ENCODE results near the gene PFN1. TPM values are rescaled to one million over a fixed set of nuclear protein-coding genes. Genes with fewer than 3 reads are reported as not detected.
A peak's percentile ranks its signal among the peaks of the same experiment; 100 is the strongest.

Gene PFN1
- total and polyA plus RNA-seq, 2 donors (not counting 3 experiments of a cell fraction or from before 2014, with no cell fraction given) = 1,191 to 1,577 TPM

DNA sequence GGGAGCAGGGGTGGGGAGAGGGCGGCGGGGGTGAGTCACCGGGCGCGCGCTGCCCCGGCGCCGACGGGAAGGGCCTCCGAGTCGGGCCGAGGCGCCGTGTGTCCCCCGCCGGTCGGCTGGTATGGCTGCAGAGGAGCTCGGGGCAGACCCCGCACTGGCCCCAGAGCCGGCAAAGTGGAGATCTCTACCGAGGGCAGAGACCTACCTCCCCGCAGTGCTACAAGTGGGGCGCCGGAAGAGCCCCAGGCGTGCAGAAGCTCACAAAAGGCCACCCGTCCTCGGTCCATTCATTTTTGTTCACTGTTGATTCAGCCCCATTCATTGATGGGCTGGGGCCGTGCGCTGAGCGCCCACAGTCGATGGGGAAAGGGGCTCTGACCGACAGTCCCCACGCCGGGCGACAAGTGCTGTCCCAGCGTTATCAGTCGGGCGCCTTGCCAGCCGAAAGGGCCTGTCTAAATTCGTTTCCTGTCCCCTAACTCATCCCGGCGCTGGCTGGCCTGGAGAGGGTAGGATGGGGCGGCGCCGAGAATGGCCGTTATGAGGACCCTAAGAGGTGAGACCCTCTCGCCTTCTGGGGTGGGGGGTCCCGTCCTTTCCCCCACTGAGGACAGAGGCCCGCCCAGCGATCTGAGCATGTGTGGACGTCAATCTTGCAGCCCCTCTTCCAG lies 1.9 kb upstream of the PFN1 start:
- peak overlapping the region; percentile 39 for H2AFZ ChIP-seq (ENCODE audit: low read depth, low read length)
- H3K9me3 ChIP-seq (replicated peaks; ENCODE audit: control insufficient read depth, insufficient read depth, low read length) = no peaks in the 10 kb centered on the region
- DNase-seq (ENCODE audit: low read depth, low spot score) (peak; percentile 38), FAIRE-seq (peak; percentile 64)
- H3K9me1 ChIP-seq (replicated peaks; ENCODE audit: control insufficient read depth, extremely low read depth, insufficient read depth, low read length) = no peaks in the 10 kb centered on the region
- intact Hi-C loops (cut with micrococcal nuclease) (no loop called here), dilution Hi-C loops (cut with MboI; ENCODE audit: extremely low pct_ligation_motif_present, low sequenced_read_pairs) (no loop called here)
- H3K9ac ChIP-seq (replicated peaks; ENCODE audit: extremely low read depth, insufficient read depth, low read length) = peak overlapping the region; percentile 64
- no peaks in the 10 kb centered on the region for H4K20me1 ChIP-seq (replicated peaks; ENCODE audit: control insufficient read depth, extremely low read depth, insufficient read depth, low read length)
- no peaks in the 10 kb centered on the region for H3K27me3 ChIP-seq (ENCODE audit: control insufficient read depth in 2 of 2, insufficient read depth in 2 of 2, low read length in 2 of 2)
- H3K4me2 ChIP-seq (ENCODE audit: insufficient read depth, low read length) = peak overlapping the region; percentile 66
- TF ChIP-seq, protein P1, sequence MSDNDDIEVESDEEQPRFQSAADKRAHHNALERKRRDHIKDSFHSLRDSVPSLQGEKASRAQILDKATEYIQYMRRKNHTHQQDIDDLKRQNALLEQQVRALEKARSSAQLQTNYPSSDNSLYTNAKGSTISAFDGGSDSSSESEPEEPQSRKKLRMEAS (IDR thresholded peaks at IDR 0.05; ENCODE audit: insufficient read depth, insufficient read length) = no peak
- peak; percentile 19 for TF ChIP-seq FOS (IDR thresholded peaks at IDR 0.05; ENCODE audit: borderline replicate concordance, insufficient read depth, low read length)
- ChIA-PET POLR2A (interaction anchor here (1.6 to 3.1 kb wide), 2 partner anchors 10 to 17 kb away, joined by 4 to 15 read pairs; partner anchors contain the start of genes RNF167 and SPAG7), CTCF (interaction anchor here (1.5 kb wide), 1 partner anchor 17 kb away, joined by 5 read pairs; the partner anchor contains the start of gene SPAG7)
- peaks cover 38% of the 10 kb centered on the region for H3K4me1 ChIP-seq (ENCODE audit: control insufficient read depth, extremely low read depth, insufficient read depth, low read length)
- H3K27ac ChIP-seq (ENCODE audit: insufficient read depth, low read depth, low read length) = peak overlapping the region; percentile 84
- peaks cover 31% of the 10 kb centered on the region for H3K79me2 ChIP-seq (ENCODE audit: control insufficient read depth, insufficient read depth, low read length)
- H3K4me3 ChIP-seq (replicated peaks in 1 of 3; ENCODE audit: insufficient read depth in 1 of 3, low read depth in 1 of 3, low read length in 3 of 3) = peak overlapping the region in 2 of 3 experiments; percentile 43 to 99
- peaks cover 7 to 8% of the 10 kb centered on the region in 2 experiments for H3K36me3 ChIP-seq (ENCODE audit: control insufficient read depth in 2 of 2, extremely low read depth in 1 of 2, insufficient read depth in 2 of 2, low read length in 2 of 2)
- BruUV-seq (replicated peaks) = TSS peak; percentile 49

DNA sequence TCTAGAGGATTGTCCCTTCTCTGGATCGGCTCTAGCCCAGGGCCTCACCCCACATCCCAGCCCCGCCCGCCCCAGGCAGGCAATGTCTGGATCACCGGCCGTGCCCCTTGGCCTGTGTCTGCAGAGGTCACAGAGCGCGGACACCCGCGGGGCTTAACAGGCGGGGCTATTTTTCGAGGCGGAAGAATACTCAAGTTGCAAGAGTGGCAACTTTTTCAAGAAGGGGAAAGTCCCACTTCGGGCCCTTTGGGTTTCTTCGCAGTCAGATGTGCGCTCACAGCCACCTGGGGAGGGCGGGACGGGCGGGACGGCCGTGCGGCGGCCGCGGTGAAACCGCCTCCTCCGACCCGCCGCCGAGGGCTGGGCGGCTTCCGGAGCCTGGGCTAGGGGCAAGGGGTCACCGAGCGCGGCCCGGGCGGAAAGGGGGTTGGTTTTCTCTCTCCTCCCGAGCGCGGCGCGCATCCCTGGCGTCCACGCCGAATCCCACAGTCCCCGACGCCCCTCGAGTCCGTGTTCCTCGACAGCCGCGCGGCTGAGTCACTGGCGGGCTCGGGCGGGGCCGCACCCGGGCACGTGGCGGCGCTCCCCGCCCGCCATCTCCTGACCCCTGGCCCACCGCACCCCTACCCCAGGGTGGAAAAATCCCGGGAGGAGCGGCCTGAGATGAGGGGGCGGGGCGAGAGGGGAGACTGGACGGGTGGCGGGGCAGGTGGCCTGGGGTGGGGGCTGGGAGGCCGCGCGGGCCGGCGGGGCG lies 1.2 kb upstream of the PFN1 start:
- peak; percentile 62 for FAIRE-seq
- H2AFZ ChIP-seq (ENCODE audit: low read depth, low read length) = peak overlapping the region; percentile 49
- no peaks in the 10 kb centered on the region for H3K27me3 ChIP-seq (ENCODE audit: control insufficient read depth in 2 of 2, insufficient read depth in 2 of 2, low read length in 2 of 2)
- peaks cover 38% of the 10 kb centered on the region for H3K79me2 ChIP-seq (ENCODE audit: control insufficient read depth, insufficient read depth, low read length)
- peak overlapping the region; percentile 7 to 99 (median 81) for H3K4me3 ChIP-seq (replicated peaks in 1 of 3; ENCODE audit: insufficient read depth in 1 of 3, low read depth in 1 of 3, low read length in 3 of 3)
- H3K36me3 ChIP-seq (ENCODE audit: control insufficient read depth in 2 of 2, extremely low read depth in 1 of 2, insufficient read depth in 2 of 2, low read length in 2 of 2) = peaks cover 7 to 13% of the 10 kb centered on the region in 2 experiments
- dilution Hi-C loops (cut with MboI; ENCODE audit: extremely low pct_ligation_motif_present, low sequenced_read_pairs) = no loop called here
- no peaks in the 10 kb centered on the region for H3K9me1 ChIP-seq (replicated peaks; ENCODE audit: control insufficient read depth, extremely low read depth, insufficient read depth, low read length)
- peak overlapping the region; percentile 88 for H3K4me2 ChIP-seq (ENCODE audit: insufficient read depth, low read length)
- no TSS peak for BruUV-seq (replicated peaks)
- H3K4me1 ChIP-seq (ENCODE audit: control insufficient read depth, extremely low read depth, insufficient read depth, low read length) = peaks cover 45% of the 10 kb centered on the region
- H3K27ac ChIP-seq (ENCODE audit: insufficient read depth, low read depth, low read length) = peak overlapping the region; percentile 90
- no peaks in the 10 kb centered on the region for H3K9me3 ChIP-seq (replicated peaks; ENCODE audit: control insufficient read depth, insufficient read depth, low read length)
- intact Hi-C loops (cut with micrococcal nuclease) = loop anchor here (2.0 kb wide), 1 partner anchor 41 kb away; no protein-coding TSS in a partner anchor
- ChIA-PET POLR2A (interaction anchor here (3.1 kb wide), 1 partner anchor 18 kb away, joined by 15 read pairs; the partner anchor contains the start of gene SPAG7), CTCF (interaction anchor here (1.5 to 2.8 kb wide), 2 partner anchors 18 to 41 kb away, joined by 5 to 12 read pairs; partner anchors contain the start of gene SPAG7)
- no peak for TF ChIP-seq MYC (IDR thresholded peaks at IDR 0.05; ENCODE audit: low read depth, low read length)
- TF ChIP-seq, protein P1 (IDR thresholded peaks at IDR 0.05; ENCODE audit: insufficient read depth, insufficient read length) = no peak
- TF ChIP-seq, protein P2, sequence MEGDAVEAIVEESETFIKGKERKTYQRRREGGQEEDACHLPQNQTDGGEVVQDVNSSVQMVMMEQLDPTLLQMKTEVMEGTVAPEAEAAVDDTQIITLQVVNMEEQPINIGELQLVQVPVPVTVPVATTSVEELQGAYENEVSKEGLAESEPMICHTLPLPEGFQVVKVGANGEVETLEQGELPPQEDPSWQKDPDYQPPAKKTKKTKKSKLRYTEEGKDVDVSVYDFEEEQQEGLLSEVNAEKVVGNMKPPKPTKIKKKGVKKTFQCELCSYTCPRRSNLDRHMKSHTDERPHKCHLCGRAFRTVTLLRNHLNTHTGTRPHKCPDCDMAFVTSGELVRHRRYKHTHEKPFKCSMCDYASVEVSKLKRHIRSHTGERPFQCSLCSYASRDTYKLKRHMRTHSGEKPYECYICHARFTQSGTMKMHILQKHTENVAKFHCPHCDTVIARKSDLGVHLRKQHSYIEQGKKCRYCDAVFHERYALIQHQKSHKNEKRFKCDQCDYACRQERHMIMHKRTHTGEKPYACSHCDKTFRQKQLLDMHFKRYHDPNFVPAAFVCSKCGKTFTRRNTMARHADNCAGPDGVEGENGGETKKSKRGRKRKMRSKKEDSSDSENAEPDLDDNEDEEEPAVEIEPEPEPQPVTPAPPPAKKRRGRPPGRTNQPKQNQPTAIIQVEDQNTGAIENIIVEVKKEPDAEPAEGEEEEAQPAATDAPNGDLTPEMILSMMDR (IDR thresholded peaks at IDR 0.05; ENCODE audit: extremely low read depth in 1 of 2, insufficient read depth in 1 of 2, low read depth in 1 of 2, low read length in 2 of 2) = no peak
- no peak for TF ChIP-seq POLR2A (IDR thresholded peaks at IDR 0.05; ENCODE audit: low read depth, low read length)
- peak; percentile 42 for TF ChIP-seq POLR2AphosphoS5 (IDR thresholded peaks at IDR 0.05; ENCODE audit: insufficient read depth, low read depth, low read length)
- TF ChIP-seq FOS (IDR thresholded peaks at IDR 0.05; ENCODE audit: borderline replicate concordance, insufficient read depth, low read length) = peak; percentile 33
- no peak for TF ChIP-seq EZH2 (IDR thresholded peaks at IDR 0.05; ENCODE audit: borderline replicate concordance, low read depth, low read length, severe bottlenecking)
- TF ChIP-seq GATA2 (IDR thresholded peaks at IDR 0.05; ENCODE audit: insufficient read depth, insufficient read length, low read depth, low read length) = no peak
- TF ChIP-seq JUN (IDR thresholded peaks at IDR 0.05; ENCODE audit: borderline replicate concordance, insufficient read depth, insufficient read length, low read depth) = no peak
- DNase-seq (ENCODE audit: low read depth, low spot score) = peak; percentile 42
- H4K20me1 ChIP-seq (replicated peaks; ENCODE audit: control insufficient read depth, extremely low read depth, insufficient read depth, low read length) = no peaks in the 10 kb centered on the region
- peak overlapping the region; percentile 58 for H3K9ac ChIP-seq (replicated peaks; ENCODE audit: extremely low read depth, insufficient read depth, low read length)

All from endothelial cell of umbilical vein (primary cell).